Memory B cell (primary cell): Measurements from ENCODE around the gene MT3.

Experiments used
- ATAC-seq: fragments of 150-1000 bp; cut with Tn5 transposase; 2 replicates; pipeline ENCODE4 v1.10.0; 2021; ENCODE audit warnings: low read depth, mild to moderate bottlenecking, moderate library complexity
- DNase-seq, 2 donors: peaks; one replicate each; pipeline ENCODE4 v3.0.0; 2022; ENCODE audit warnings: low spot score in 2 of 2
- H3K27ac Mint-ChIP-seq: one replicate; pipeline ENCODE4 v1.8.0; 2022; ENCODE audit warnings: mild to moderate bottlenecking, moderate library complexity, mixed read lengths
- H3K27me3 Mint-ChIP-seq: one replicate; pipeline ENCODE4 v1.8.0; 2022; ENCODE audit warnings: mixed read lengths
- H3K36me3 Mint-ChIP-seq: one replicate; pipeline ENCODE4 v1.8.0; 2022; ENCODE audit warnings: mild to moderate bottlenecking, mixed read lengths
- H3K4me1 Mint-ChIP-seq: one replicate; pipeline ENCODE4 v1.8.0; 2022; ENCODE audit warnings: mixed read lengths
- H3K4me3 Mint-ChIP-seq: one replicate; pipeline ENCODE4 v1.8.0; 2022; ENCODE audit warnings: mild to moderate bottlenecking, moderate library complexity, mixed read lengths
- H3K9me3 Mint-ChIP-seq: one replicate; pipeline ENCODE4 v1.8.0; 2022; ENCODE audit warnings: mixed read lengths

Gene MT3

GRCh38 chr16:56593573-56594291 is 4.4 kb downstream of the MT3 start:
- no peak overlapping the region for H3K4me3 Mint-ChIP-seq

GRCh38 chr16:56594292-56594619 is 4.9 kb downstream of the MT3 start:
- H3K9me3 Mint-ChIP-seq, result peaks cover 9% of the 10 kb centered on the region
- no peak for ATAC-seq
- no peak overlapping the region for H3K4me3 Mint-ChIP-seq
- DNase-seq, result no peak
- no peaks in the 10 kb centered on the region for H3K36me3 Mint-ChIP-seq
- peaks cover 19% of the 10 kb centered on the region for H3K27me3 Mint-ChIP-seq
- no peak overlapping the region for H3K27ac Mint-ChIP-seq
- peaks cover 3% of the 10 kb centered on the region for H3K4me1 Mint-ChIP-seq

More at GRCh38 chr16:56593573-56594291, 4.4 kb downstream of the MT3 start:
- Mint-ChIP-seq H3K9me3 (peaks cover 9% of the 10 kb centered on the region), H3K27me3 (peaks cover 22% of the 10 kb centered on the region), H3K27ac (no peak overlapping the region), H3K4me1 (peaks cover 5% of the 10 kb centered on the region), H3K36me3 (no peaks in the 10 kb centered on the region)
- ATAC-seq, result no peak
- no peak for DNase-seq

GRCh38 chr16:56600398-56600999 is 11.2 kb downstream of the MT3 start:
- H3K4me1 Mint-ChIP-seq, result peaks cover 4% of the 10 kb centered on the region
- H3K9me3 Mint-ChIP-seq, result peaks cover 7% of the 10 kb centered on the region
- DNase-seq (peak in 1 of 2 donors; percentile 43), ATAC-seq (peak; percentile 77)
- peaks cover 10% of the 10 kb centered on the region for H3K27me3 Mint-ChIP-seq
- H3K4me3 Mint-ChIP-seq, result no peak overlapping the region
- H3K27ac Mint-ChIP-seq, result no peak overlapping the region
- no peaks in the 10 kb centered on the region for H3K36me3 Mint-ChIP-seq

- no peak for DNase-seq
- Mint-ChIP-seq H3K36me3 (no peaks in the 10 kb centered on the region), H3K4me1 (peaks cover 4% of the 10 kb centered on the region), H3K27ac (no peak overlapping the region), H3K27me3 (peaks cover 10% of the 10 kb centered on the region), H3K9me3 (peaks cover 7% of the 10 kb centered on the region), H3K4me3 (no peak overlapping the region)
- ATAC-seq, result no peak
These were observed 12.0 kb downstream of the MT3 start for GRCh38 chr16:56601325-56601724.

GRCh38 chr16:56603589-56603988 is 14.3 kb downstream of the MT3 start:
- Mint-ChIP-seq H3K36me3 (no peaks in the 10 kb centered on the region), H3K4me1 (peaks cover 10% of the 10 kb centered on the region), H3K27ac (no peak overlapping the region), H3K9me3 (no peaks in the 10 kb centered on the region), H3K4me3 (no peak overlapping the region), H3K27me3 (peaks cover 10% of the 10 kb centered on the region)
- ATAC-seq (no peak), DNase-seq (no peak)

- Mint-ChIP-seq H3K4me3 (no peak overlapping the region), H3K27me3 (peaks cover 10% of the 10 kb centered on the region), H3K36me3 (no peaks in the 10 kb centered on the region), H3K4me1 (peaks cover 17% of the 10 kb centered on the region), H3K27ac (no peak overlapping the region), H3K9me3 (no peaks in the 10 kb centered on the region)
- ATAC-seq, result no peak
- no peak for DNase-seq
These were observed 15.6 kb downstream of the MT3 start for GRCh38 chr16:56604966-56605365.

GRCh38 chr16:56605475-56605874 is 16.1 kb downstream of the MT3 start:
- no peak overlapping the region for H3K27ac Mint-ChIP-seq
- peaks cover 7% of the 10 kb centered on the region for H3K27me3 Mint-ChIP-seq
- DNase-seq, result no peak
- ATAC-seq, result no peak
- no peak overlapping the region for H3K4me3 Mint-ChIP-seq
- H3K4me1 Mint-ChIP-seq, result peaks cover 18% of the 10 kb centered on the region
- H3K9me3 Mint-ChIP-seq, result no peaks in the 10 kb centered on the region
- no peaks in the 10 kb centered on the region for H3K36me3 Mint-ChIP-seq

- Mint-ChIP-seq H3K4me3 (no peak overlapping the region), H3K9me3 (no peaks in the 10 kb centered on the region), H3K27me3 (peaks cover 3% of the 10 kb centered on the region), H3K36me3 (no peaks in the 10 kb centered on the region), H3K4me1 (peaks cover 22% of the 10 kb centered on the region), H3K27ac (no peak overlapping the region)
- ATAC-seq (no peak), DNase-seq (no peak)
These were observed 16.7 kb downstream of the MT3 start for GRCh38 chr16:56606071-56606475.

- Mint-ChIP-seq H3K27ac (peak overlapping the region; percentile 17), H3K4me1 (peaks cover 26% of the 10 kb centered on the region), H3K36me3 (no peaks in the 10 kb centered on the region), H3K27me3 (peaks cover 2% of the 10 kb centered on the region), H3K4me3 (peak overlapping the region; percentile 27), H3K9me3 (no peaks in the 10 kb centered on the region)
- DNase-seq (no peak), ATAC-seq (no peak)
These were observed 17.3 kb downstream of the MT3 start for GRCh38 chr16:56606476-56607108.

GRCh38 chr16:56607109-56607618 is 17.8 kb downstream of the MT3 start:
- Mint-ChIP-seq H3K36me3 (no peaks in the 10 kb centered on the region), H3K27ac (no peak overlapping the region), H3K4me3 (peak overlapping the region; percentile 27), H3K4me1 (peaks cover 26% of the 10 kb centered on the region), H3K27me3 (peaks cover 2% of the 10 kb centered on the region), H3K9me3 (no peaks in the 10 kb centered on the region)
- DNase-seq (no peak), ATAC-seq (no peak)

- no peaks in the 10 kb centered on the region for H3K9me3 Mint-ChIP-seq
- peaks cover 26% of the 10 kb centered on the region for H3K4me1 Mint-ChIP-seq
- H3K27me3 Mint-ChIP-seq, result peaks cover 2% of the 10 kb centered on the region
- H3K36me3 Mint-ChIP-seq, result no peaks in the 10 kb centered on the region
- no peak for DNase-seq
- peak overlapping the region; percentile 19 for H3K27ac Mint-ChIP-seq
- peak overlapping the region; percentile 68 for H3K4me3 Mint-ChIP-seq
- ATAC-seq, result no peak
These were observed 18.3 kb downstream of the MT3 start for GRCh38 chr16:56607675-56608042.

- H3K27me3 Mint-ChIP-seq, result peaks cover 2% of the 10 kb centered on the region
- peak within 1 kb of the TSS; percentile 86 for H3K27ac Mint-ChIP-seq
- peak within 1 kb of the TSS; percentile 92 for H3K4me3 Mint-ChIP-seq
- peaks cover 26% of the 10 kb centered on the region for H3K4me1 Mint-ChIP-seq
- DNase-seq (peak; percentile 68 to 69), ATAC-seq (peak; percentile 79)
- H3K9me3 Mint-ChIP-seq, result no peaks in the 10 kb centered on the region
- no peaks in the 10 kb centered on the region for H3K36me3 Mint-ChIP-seq
These were observed 18.9 kb downstream of the MT3 start, which contains the start of gene MT2A for GRCh38 chr16:56608043-56608875. Gene MT2A, plus strand, starts transcription at chr16:56608584. Its CDS starts 72 bp downstream, at chr16:56608656.

GRCh38 chr16:56608876-56609462 is 19.6 kb downstream of the MT3 start:
- Mint-ChIP-seq H3K4me1 (peaks cover 26% of the 10 kb centered on the region), H3K9me3 (no peaks in the 10 kb centered on the region), H3K4me3 (peak overlapping the region; percentile 92), H3K27me3 (no peaks in the 10 kb centered on the region), H3K27ac (peak overlapping the region; percentile 86), H3K36me3 (no peaks in the 10 kb centered on the region)
- ATAC-seq (no peak), DNase-seq (no peak)
